HFFc6 (cell line): ENCODE results near the gene GRIA4. TPM values are rescaled to one million over a fixed set of nuclear protein-coding genes. Genes with fewer than 3 reads are reported as not detected.

Source experiments
- DNase-seq: peaks from one replicate; pipeline ENCODE4 v3.0.0-alpha.2; 2018
- H3K27ac Mint-ChIP-seq: 2 replicates; pipeline ENCODE4 v1.8.0; 2020; ENCODE audit warnings: mild to moderate bottlenecking, mixed read lengths
- H3K27me3 Mint-ChIP-seq: 2 replicates; pipeline ENCODE4 v1.8.0; 2021; ENCODE audit warnings: mild to moderate bottlenecking, moderate library complexity, mixed read lengths; ENCODE audit not compliant: insufficient read depth
- H3K36me3 Mint-ChIP-seq: 2 replicates; pipeline ENCODE4 v1.8.0; 2021; ENCODE audit warnings: low read depth, mixed read lengths
- H3K4me1 Mint-ChIP-seq: 2 replicates; pipeline ENCODE4 v1.8.0; 2020; ENCODE audit warnings: low read depth, mixed read lengths
- H3K4me3 Mint-ChIP-seq: 2 replicates; pipeline ENCODE4 v1.8.0; 2020; ENCODE audit warnings: mild to moderate bottlenecking, moderate library complexity, mixed read lengths
- H3K9me3 Mint-ChIP-seq: 2 replicates; pipeline ENCODE4 v1.8.0; 2020; ENCODE audit warnings: mild to moderate bottlenecking, mixed read lengths
- total RNA-seq, 6 experiments: library from RNA; stranded (reverse); fragmentation: NEBNext Ultra II Directional; extraction: Animal tissue kit (Norgen Biotek cat#: 25700); gene quantifications; 2 replicates in 1 of 6; 3 replicates in 5 of 6; pipeline ENCODE4 v1.2.3, GENCODE V29; 2021
- TF ChIP-seq, protein P1 (sequence below): fragments of 200-600 bp; sonication (generic); IDR thresholded peaks from 2 replicates; pipeline ENCODE4 v1.5.0; 2021; ENCODE audit warnings: antibody characterized with exemption, mild to moderate bottlenecking

The GRIA4 gene
- total RNA-seq, 6 experiments from 2014 or later, result not detected

DNA sequence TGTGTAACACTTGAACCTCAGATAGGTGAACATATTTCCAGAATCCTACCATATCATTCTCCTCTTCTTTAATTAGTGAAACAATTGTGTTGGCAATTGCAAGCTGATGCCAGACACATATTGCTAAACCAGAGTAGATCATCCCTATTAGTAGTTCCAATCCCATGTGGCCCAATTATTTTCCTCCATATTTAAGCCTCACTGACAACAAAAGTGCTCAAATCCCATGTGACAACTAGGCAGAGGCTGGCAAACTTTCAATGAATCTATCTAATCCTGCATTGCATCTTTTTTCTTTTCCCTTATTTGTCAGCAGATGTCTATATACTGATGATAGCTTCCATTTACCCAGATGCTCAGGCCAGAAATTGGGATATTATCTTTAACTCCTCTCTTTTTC is 90.4 kb downstream of the GRIA4 start:
- peaks cover under 1% of the 10 kb centered on the region for H3K9me3 Mint-ChIP-seq
- H3K27ac Mint-ChIP-seq, result no peak overlapping the region
- TF ChIP-seq, protein P1, sequence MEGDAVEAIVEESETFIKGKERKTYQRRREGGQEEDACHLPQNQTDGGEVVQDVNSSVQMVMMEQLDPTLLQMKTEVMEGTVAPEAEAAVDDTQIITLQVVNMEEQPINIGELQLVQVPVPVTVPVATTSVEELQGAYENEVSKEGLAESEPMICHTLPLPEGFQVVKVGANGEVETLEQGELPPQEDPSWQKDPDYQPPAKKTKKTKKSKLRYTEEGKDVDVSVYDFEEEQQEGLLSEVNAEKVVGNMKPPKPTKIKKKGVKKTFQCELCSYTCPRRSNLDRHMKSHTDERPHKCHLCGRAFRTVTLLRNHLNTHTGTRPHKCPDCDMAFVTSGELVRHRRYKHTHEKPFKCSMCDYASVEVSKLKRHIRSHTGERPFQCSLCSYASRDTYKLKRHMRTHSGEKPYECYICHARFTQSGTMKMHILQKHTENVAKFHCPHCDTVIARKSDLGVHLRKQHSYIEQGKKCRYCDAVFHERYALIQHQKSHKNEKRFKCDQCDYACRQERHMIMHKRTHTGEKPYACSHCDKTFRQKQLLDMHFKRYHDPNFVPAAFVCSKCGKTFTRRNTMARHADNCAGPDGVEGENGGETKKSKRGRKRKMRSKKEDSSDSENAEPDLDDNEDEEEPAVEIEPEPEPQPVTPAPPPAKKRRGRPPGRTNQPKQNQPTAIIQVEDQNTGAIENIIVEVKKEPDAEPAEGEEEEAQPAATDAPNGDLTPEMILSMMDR, result no peak
- H3K4me3 Mint-ChIP-seq, result no peak overlapping the region
- no peak for DNase-seq
- no peaks in the 10 kb centered on the region for H3K4me1 Mint-ChIP-seq
- no peaks in the 10 kb centered on the region for H3K27me3 Mint-ChIP-seq
- H3K36me3 Mint-ChIP-seq, result no peaks in the 10 kb centered on the region

DNA sequence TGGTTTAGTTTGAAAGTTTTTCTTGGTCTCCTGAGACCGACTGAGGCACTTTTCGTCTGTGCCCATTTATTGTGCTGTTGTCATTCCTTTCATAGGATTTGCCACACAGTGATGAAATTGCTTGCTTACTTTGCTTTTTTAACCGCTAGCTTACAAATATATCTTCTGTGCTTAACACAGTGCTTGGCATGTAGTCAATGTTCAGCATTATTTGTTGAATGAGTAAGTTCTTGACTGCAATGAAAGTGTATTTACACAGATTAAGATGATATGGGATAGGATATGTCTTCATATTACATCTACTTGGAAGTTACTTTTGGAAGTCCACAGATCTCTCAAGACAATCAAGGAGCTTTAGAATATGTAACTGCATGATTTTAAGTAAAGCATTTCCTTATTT is 91.2 kb downstream of the GRIA4 start:
- Mint-ChIP-seq H3K4me3 (no peak overlapping the region), H3K9me3 (peaks cover 4% of the 10 kb centered on the region), H3K27ac (no peak overlapping the region), H3K4me1 (no peaks in the 10 kb centered on the region), H3K27me3 (no peaks in the 10 kb centered on the region), H3K36me3 (no peaks in the 10 kb centered on the region)
- TF ChIP-seq, protein P1, result no peak
- no peak for DNase-seq

DNA sequence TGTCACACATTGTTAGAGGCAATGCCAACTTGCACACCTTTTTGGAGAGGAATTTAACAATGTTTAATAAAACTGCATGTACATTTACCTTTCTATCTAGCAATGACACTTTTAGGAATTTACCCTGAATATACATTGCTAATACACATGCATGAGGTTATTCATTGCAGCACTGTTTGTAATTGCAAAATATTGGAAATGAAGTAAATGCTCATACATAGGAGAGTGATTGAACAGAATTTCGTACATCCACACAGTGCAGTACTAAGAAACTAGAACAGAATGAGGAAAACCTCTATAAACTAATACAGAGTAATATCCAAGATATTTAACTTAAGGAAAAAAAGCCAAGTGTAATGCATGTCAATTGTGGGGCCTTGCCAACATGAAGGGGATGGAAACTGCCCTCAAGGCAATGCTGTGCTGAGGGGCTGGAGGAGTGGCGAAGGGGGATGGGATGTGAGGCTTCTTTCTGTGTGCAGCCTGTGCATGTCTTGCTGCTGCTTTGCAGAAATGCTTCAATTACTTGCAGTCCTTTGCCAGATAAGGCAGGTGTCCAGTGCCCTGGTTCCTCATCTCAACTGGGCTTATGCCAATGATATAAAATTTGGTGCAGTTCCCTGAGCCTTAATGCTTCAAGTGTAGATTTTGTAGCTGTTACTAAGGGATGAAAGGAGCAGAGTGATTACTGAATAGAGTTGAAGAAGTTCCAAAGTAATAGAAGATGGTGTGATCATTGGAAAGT is 96.1 kb downstream of the GRIA4 start:
- Mint-ChIP-seq H3K36me3 (no peaks in the 10 kb centered on the region), H3K27ac (no peak overlapping the region), H3K9me3 (peaks cover 9% of the 10 kb centered on the region), H3K27me3 (no peaks in the 10 kb centered on the region), H3K4me3 (no peak overlapping the region), H3K4me1 (no peaks in the 10 kb centered on the region)
- TF ChIP-seq, protein P1, result no peak
- DNase-seq, result no peak

DNA sequence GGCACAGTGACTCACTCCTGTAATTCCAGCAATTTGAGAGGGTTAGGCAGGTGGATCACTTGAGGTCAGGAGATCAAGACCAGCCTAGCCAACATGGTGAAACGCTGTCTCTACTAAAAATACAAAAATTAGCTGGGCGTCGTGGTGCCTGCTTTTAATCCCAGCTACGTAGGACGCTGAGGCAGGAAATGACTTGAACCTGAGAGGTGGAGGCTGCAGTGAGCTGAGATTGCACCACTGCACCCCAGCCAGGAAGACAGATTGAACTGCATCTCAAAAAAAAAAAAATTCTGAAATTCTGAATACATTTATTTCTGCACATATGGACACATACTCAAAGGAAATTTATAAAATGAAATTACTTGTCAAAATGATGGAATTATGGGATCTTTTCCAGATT is 103.2 kb downstream of the GRIA4 start:
- TF ChIP-seq, protein P1, result no peak

DNA sequence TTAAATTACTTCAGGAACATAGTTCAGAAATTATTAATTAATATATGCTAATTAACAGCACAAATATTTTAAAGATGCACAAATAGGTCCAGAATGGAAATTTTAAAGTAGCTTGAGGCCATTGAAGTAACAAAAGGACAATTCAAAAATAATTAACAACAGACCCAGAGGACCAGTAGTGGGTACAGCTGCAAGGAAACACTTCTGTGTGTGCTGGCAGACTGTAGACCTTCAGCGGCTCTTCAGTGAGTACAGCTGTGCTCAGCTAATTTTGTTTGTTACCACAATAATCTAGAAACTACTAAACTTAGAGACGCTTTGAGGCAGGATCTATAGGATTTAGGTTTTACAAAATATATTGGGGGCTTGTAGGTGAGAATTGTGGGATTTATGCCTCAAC is 103.8 kb downstream of the GRIA4 start:
- Mint-ChIP-seq H3K9me3 (peaks cover 3% of the 10 kb centered on the region; the same call in 1 of the 2 replicates), H3K36me3 (no peaks in the 10 kb centered on the region), H3K27me3 (no peaks in the 10 kb centered on the region), H3K4me1 (no peaks in the 10 kb centered on the region), H3K27ac (no peak overlapping the region), H3K4me3 (no peak overlapping the region)
- TF ChIP-seq, protein P1, result no peak
- no peak for DNase-seq

More for the DNA sequence above, 103.2 kb downstream of the GRIA4 start:
- no peak for DNase-seq
- no peaks in the 10 kb centered on the region for H3K27me3 Mint-ChIP-seq
- no peak overlapping the region for H3K27ac Mint-ChIP-seq
- H3K36me3 Mint-ChIP-seq, result no peaks in the 10 kb centered on the region
- H3K9me3 Mint-ChIP-seq, result peaks cover under 1% of the 10 kb centered on the region; the same call in 1 of the 2 replicates
- no peak overlapping the region for H3K4me3 Mint-ChIP-seq
- H3K4me1 Mint-ChIP-seq, result no peaks in the 10 kb centered on the region
